Ascending aorta (tissue), 2 donors: ENCODE results near the gene SPTBN1. TPM values are rescaled to one million over a fixed set of nuclear protein-coding genes. Genes with fewer than 3 reads are reported as not detected.
"Not testable (repeated sequence)": the region's sequence is repeated elsewhere in the genome, so short reads cannot be mapped to it uniquely, and the experiment has no call there.

Source experiments
- DNase-seq, 2 donors: peaks; one replicate each; pipeline ENCODE4 v3.0.0-alpha.2; 2019; ENCODE audit warnings: low spot score in 2 of 2
- H3K27ac ChIP-seq, 2 donors: fragments of 200-600 bp; sonication (generic); one replicate each; pipeline ENCODE4 v1.5.1; 2016 to 2017; ENCODE audit warnings: mild to moderate bottlenecking in 1 of 2
- H3K27me3 ChIP-seq: fragments of 200-600 bp; sonication (generic); one replicate; pipeline ENCODE4 v1.5.1; 2017
- H3K36me3 ChIP-seq, 2 donors: fragments of 200-600 bp; sonication (generic); one replicate each; pipeline ENCODE4 v1.5.1; 2016
- H3K4me1 ChIP-seq, 2 donors: fragments of 200-600 bp; sonication (generic); one replicate each; pipeline ENCODE4 v1.5.1; 2016 to 2017; ENCODE audit warnings: mild to moderate bottlenecking in 1 of 2
- H3K4me3 ChIP-seq, 2 donors: fragments of 200-600 bp; sonication (generic); one replicate each; pipeline ENCODE4 v1.5.1; 2016 to 2017; ENCODE audit warnings: mild to moderate bottlenecking in 1 of 2
- H3K9me3 ChIP-seq, 2 donors: fragments of 200-600 bp; sonication (generic); one replicate each; pipeline ENCODE4 v1.5.1; 2016
- intact Hi-C: fragments of 100-400 bp; cut with DNase I; formaldehyde crosslinking; loops from one replicate; pipeline ENCODE4 v1.15.1; 2023
- total RNA-seq: library from RNA; depleted of rRNA; stranded (reverse); fragments of >200 nt; gene quantifications from one replicate; pipeline ENCODE4 v1.1.0, GENCODE V29; 2016
- TF ChIP-seq, protein P1 (sequence below), 3 experiments: fragments of 200-600 bp in 2 of 3; fragments of 450-650 bp in 1 of 3; sonication (generic) in 2 of 3; IDR thresholded peaks; one replicate each; pipeline ENCODE4 v1.5.1; 2016 to 2019; ENCODE audit warnings: antibody characterized with exemption in 3 of 3, mild to moderate bottlenecking in 1 of 3, moderate library complexity in 1 of 3

The SPTBN1 gene
- total RNA-seq, 1 donor from 2014 or later, result 246 TPM

DNA sequence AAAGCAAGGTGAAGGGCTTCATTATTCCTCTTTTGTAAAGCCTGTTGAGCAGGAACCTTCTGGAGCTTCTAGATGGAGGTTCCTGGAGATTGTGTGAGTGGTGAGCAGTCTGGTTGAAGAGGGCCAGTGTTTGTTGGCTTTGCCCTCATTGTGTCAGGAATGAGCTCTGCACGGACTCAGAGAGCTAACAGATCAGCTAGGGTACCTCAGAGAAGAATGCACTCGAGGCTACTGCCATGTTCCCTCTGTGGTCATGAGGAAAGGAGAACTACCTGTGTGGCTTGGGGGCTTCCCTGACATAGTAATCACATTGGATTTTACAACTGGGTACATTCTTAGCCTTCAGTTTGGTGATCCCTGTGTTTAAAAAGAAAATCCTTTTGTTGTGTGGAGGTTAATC is 46.6 kb downstream of the SPTBN1 start:
- Histone ChIP-seq H3K36me3 (no peaks in the 10 kb centered on the region), H3K27me3 (no peaks in the 10 kb centered on the region), H3K4me3 (no peak overlapping the region), H3K9me3 (no peaks in the 10 kb centered on the region), H3K4me1 (peaks cover 0 to 38% of the 10 kb centered on the region in 2 donors), H3K27ac (no peak overlapping the region)
- intact Hi-C loops, result no loop called here
- TF ChIP-seq, protein P1, sequence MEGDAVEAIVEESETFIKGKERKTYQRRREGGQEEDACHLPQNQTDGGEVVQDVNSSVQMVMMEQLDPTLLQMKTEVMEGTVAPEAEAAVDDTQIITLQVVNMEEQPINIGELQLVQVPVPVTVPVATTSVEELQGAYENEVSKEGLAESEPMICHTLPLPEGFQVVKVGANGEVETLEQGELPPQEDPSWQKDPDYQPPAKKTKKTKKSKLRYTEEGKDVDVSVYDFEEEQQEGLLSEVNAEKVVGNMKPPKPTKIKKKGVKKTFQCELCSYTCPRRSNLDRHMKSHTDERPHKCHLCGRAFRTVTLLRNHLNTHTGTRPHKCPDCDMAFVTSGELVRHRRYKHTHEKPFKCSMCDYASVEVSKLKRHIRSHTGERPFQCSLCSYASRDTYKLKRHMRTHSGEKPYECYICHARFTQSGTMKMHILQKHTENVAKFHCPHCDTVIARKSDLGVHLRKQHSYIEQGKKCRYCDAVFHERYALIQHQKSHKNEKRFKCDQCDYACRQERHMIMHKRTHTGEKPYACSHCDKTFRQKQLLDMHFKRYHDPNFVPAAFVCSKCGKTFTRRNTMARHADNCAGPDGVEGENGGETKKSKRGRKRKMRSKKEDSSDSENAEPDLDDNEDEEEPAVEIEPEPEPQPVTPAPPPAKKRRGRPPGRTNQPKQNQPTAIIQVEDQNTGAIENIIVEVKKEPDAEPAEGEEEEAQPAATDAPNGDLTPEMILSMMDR (IDR thresholded peaks at IDR 0.05), result no peak
- no peak for DNase-seq

DNA sequence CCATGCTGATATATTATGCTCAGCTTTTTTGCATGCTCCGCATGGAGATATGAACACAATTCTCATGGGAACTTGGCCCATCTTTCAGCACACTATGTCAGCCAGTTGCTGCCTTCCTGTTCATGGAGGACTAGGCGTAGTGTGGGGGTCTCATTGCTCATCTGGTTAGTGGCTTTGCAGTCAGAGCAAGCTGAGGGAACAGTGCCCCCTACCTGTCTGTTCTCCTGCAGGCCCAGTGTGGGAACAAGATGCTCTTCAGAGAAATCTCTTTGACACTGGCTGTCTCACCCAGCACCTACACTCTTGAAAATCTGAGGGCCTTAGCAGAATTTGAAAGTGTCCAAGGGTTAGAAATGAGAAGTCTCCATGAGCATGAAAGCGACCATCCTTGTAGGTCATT is 47.1 kb downstream of the SPTBN1 start:
- peaks cover 0 to 37% of the 10 kb centered on the region in 2 donors for H3K4me1 ChIP-seq
- no peaks in the 10 kb centered on the region for H3K9me3 ChIP-seq
- H3K27ac ChIP-seq, result no peak overlapping the region
- TF ChIP-seq, protein P1 (IDR thresholded peaks at IDR 0.05), result peak in 2 of 3 experiments; percentile 20 to 44
- no peak for DNase-seq
- no peaks in the 10 kb centered on the region for H3K27me3 ChIP-seq
- intact Hi-C loops, result no loop called here
- H3K4me3 ChIP-seq, result no peak overlapping the region
- no peaks in the 10 kb centered on the region for H3K36me3 ChIP-seq

DNA sequence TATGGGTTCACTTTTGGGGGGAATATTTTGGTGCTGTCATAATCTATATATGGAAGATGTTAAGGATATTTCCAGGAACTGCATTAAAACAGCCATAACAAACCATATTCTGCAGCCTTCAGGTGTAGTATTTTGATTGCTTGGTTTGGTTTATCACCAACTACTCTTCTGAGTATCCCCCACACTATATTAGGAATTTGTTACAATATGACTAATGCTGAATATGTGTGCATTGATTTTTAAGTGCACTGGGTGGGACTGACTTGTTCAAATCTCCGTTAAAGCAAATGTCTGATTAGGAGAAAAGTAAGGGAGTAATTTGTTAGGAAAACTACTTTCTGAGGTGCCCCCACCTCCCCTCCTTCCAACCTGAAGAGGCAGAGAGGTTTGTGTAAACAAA is 47.7 kb downstream of the SPTBN1 start:
- Histone ChIP-seq H3K4me1 (peaks cover 0 to 37% of the 10 kb centered on the region in 2 donors), H3K36me3 (no peaks in the 10 kb centered on the region), H3K9me3 (no peaks in the 10 kb centered on the region), H3K27me3 (no peaks in the 10 kb centered on the region), H3K4me3 (no peak overlapping the region), H3K27ac (no peak overlapping the region)
- TF ChIP-seq, protein P1 (IDR thresholded peaks at IDR 0.05), result no peak
- no peak for DNase-seq
- intact Hi-C loops, result no loop called here

DNA sequence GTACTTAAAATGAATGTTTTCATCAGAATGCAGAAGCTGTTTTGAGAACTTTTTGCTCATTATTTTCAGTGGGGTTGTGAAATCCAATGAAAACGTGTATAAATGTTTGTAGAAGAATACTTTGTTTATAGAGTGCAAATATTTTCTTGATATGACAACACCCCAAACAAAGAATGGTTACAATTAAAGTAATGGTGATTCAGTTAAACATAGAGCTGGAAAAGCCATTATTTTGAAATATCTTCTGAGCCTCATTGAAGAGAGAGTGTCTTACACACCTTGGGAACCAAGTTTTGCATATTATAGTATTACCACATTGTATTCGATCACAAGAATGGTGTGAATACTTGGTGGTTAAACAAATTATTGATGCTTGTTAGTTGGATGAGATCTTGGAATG is 48.7 kb downstream of the SPTBN1 start:
- intact Hi-C loops, result no loop called here
- Histone ChIP-seq H3K4me1 (peaks cover 0 to 34% of the 10 kb centered on the region in 2 donors), H3K36me3 (no peaks in the 10 kb centered on the region), H3K4me3 (no peak overlapping the region), H3K27me3 (no peaks in the 10 kb centered on the region), H3K27ac (no peak overlapping the region), H3K9me3 (no peaks in the 10 kb centered on the region)
- no peak for DNase-seq
- TF ChIP-seq, protein P1 (IDR thresholded peaks at IDR 0.05), result no peak

DNA sequence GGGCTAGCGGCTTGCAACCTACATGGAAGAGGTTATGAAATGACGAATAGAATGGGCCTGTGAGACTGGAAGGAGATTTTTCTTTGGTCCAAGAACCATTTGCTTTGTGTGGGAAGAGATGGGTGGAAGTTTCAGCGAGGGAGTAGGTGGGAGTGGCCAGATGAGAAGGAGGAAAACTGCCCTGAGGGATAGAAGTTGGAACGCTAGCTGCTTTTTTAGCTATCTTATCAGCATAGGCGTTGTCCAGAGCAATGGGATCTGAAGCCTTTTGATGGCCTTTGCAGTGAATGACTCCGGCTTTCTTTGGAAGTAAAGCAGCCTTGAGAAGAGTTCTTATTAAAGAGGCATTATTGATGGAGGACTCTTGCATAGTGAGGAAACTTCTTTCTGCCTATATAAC is 52.4 kb downstream of the SPTBN1 start:
- Histone ChIP-seq H3K27me3 (no peaks in the 10 kb centered on the region), H3K36me3 (no peaks in the 10 kb centered on the region), H3K4me3 (no peak overlapping the region), H3K4me1 (peaks cover 0 to 20% of the 10 kb centered on the region in 2 donors), H3K9me3 (no peaks in the 10 kb centered on the region), H3K27ac (no peak overlapping the region)
- DNase-seq, result no peak
- TF ChIP-seq, protein P1 (IDR thresholded peaks at IDR 0.05), result no peak
- intact Hi-C loops, result no loop called here

DNA sequence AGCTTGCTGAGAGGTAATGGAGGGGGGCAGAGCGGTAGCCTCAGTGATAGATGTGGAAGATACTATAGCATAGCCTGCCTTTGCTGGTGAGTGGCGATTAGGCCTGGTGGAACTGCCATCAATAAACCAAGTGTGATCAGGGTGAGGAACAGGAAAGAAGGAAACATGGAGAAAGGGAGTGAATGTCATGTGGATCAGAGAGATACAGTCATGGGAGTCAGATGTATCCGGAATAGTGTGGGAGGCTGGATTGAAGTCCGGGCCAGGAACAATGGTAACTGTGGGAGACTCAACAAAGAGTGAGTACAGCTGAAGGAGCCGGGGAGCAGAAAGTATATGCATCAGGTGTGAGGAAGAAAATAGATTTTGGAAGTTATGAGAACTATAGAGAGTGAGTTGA is 52.9 kb downstream of the SPTBN1 start:
- intact Hi-C loops, H3K36me3 ChIP-seq, H3K27me3 ChIP-seq, H3K9me3 ChIP-seq, H3K4me3 ChIP-seq, DNase-seq, H3K27ac ChIP-seq: not testable (repeated sequence)
- peaks cover 0 to 20% of the 10 kb centered on the region in 2 donors for H3K4me1 ChIP-seq
